T47D (cell line): Measurements from ENCODE around the gene DYNLRB1.
"Not testable (repeated sequence)": the region's sequence is repeated elsewhere in the genome, so short reads cannot be mapped to it uniquely, and the experiment has no call there.

Source experiments
- DNase-seq, 2 experiments: peaks; one replicate each; pipeline versions ENCODE4 v3.0.0 to v3.0.0-alpha.2; 2011 to 2012; ENCODE audit warnings: low read depth in 1 of 2, low spot score in 1 of 2
- JUND ChIP-seq: IDR thresholded peaks from 2 replicates; pipeline ENCODE4 v1.6.1; 2012; ENCODE audit warnings: low read depth
- in situ Hi-C: cut with HindIII; loops from 2 replicates; pipeline ENCODE4 v1.10.0; 2016; ENCODE audit warnings: low sequenced_read_pairs, low pct_unique_long_range_greater_than_20kb

Gene DYNLRB1

DNA sequence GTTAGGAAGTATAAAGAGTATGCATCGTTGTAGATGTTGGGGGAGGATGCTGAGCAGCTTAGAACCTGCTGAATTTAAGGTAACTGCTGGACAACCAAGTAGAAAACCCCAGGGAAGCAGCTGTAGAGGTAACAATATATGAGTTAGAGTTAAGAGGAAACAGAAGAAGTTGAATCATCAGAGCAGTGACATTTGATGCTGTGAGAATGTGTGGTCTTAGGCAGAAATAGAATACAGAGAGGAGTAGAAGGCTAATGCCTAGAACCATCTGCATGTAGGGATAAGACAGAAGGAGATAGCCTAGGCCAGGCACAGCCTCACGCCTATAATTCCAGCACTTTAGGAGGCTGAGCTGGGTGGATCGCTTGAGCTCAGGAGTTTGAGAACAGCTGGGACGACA is 22.6 kb upstream of the DYNLRB1 start:
- TF ChIP-seq JUND, result no peak
- in situ Hi-C loops, result no loop called here
- no peak for DNase-seq

GRCh38 chr20:34495307-34495706 is 20.9 kb upstream of the DYNLRB1 start:
- no peak for DNase-seq
- in situ Hi-C loops, result no loop called here
- no peak for TF ChIP-seq JUND

- DNase-seq, result no peak
- TF ChIP-seq JUND, result no peak
- in situ Hi-C loops, result no loop called here
These were observed 20.3 kb upstream of the DYNLRB1 start for GRCh38 chr20:34495916-34496315.

- in situ Hi-C loops, DNase-seq: not testable (repeated sequence)
These were observed 18.6 kb upstream of the DYNLRB1 start for GRCh38 chr20:34497596-34497995.

DNA sequence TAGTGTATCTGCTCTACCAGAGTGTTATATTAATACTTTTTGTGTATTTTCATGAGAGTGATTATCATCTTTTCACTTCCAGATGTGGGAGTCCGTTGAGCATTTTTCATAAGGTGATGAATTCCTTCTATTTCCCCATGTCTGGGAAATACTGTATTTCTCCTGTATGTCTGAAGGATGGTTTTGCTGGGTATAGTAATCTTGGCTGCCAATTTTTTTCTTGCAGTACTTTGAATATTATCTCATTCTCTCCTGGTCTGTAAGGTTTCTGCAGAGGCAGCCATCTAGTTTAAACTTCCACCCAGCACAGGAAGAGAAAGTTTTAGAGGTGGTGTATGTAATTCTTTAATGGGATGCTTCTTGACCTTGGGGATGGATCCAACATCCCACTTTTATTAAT is 15.4 kb upstream of the DYNLRB1 start:
- no peak for TF ChIP-seq JUND
- DNase-seq, result no peak
- in situ Hi-C loops, result no loop called here

DNA sequence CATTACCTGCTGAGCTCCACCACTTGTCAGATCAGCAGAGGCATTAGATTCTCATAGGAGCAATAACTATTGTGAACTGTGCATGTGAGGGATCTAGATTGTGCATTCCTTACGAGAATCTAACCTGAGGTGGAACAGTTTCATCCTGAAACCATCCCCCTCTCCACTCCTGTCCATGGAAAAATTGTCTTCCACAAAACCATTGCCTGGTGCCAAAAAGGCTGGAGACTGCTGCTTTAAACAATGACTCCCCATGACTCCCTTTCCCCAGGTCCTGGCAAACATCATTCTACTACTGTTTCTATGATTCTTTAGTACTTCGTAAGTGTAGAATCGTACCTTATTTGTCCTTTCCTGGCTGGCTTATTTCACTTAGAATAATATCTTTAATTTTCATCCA is 9.7 kb upstream of the DYNLRB1 start:
- no peak for TF ChIP-seq JUND
- in situ Hi-C loops, result no loop called here
- no peak for DNase-seq

- in situ Hi-C loops, result no loop called here
- TF ChIP-seq JUND, result no peak
These were observed 8.4 kb upstream of the DYNLRB1 start for GRCh38 chr20:34507702-34508413.

DNA sequence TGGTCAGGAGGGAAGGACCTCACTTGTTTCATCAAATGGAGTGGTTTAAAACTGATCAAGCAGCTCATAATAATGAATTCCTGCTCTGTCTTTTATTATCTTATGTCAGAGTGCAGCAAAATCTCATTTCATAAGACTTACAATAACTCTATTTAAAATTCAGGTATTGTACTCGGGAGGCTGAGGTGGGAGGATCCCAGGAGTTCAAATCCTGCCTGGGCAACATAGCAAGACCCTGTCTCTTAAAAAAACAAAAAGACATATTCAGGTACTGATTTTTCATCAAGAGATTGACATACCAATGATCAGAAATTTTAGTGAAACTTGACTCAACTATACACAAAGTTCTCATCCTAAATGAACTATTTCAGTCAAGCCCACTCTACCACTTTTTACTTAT is 5.6 kb upstream of the DYNLRB1 start:
- TF ChIP-seq JUND, result no peak
- in situ Hi-C loops, result no loop called here
- no peak for DNase-seq

More at GRCh38 chr20:34507702-34508413, 8.4 kb upstream of the DYNLRB1 start:
- no peak for DNase-seq

DNA sequence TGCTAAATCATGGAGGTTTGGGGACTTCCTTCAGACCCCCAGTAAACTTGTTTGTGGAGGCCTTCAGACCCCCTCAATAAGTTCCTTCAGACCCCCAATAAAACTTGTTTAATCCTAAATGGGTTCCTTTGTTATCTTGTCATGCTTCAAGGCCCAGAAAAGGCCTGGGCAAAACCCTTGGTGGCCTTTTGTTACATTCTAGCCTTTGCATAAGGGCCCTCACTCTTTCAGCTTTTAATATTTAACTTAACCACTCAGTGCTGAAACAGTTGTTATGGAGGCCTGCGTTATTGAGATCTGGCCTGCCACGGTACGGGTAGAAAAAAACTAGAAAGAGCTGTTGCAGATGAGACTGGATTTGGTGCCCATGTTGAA is 4.3 kb upstream of the DYNLRB1 start:
- in situ Hi-C loops, result no loop called here
- TF ChIP-seq JUND, result no peak
- no peak for DNase-seq

DNA sequence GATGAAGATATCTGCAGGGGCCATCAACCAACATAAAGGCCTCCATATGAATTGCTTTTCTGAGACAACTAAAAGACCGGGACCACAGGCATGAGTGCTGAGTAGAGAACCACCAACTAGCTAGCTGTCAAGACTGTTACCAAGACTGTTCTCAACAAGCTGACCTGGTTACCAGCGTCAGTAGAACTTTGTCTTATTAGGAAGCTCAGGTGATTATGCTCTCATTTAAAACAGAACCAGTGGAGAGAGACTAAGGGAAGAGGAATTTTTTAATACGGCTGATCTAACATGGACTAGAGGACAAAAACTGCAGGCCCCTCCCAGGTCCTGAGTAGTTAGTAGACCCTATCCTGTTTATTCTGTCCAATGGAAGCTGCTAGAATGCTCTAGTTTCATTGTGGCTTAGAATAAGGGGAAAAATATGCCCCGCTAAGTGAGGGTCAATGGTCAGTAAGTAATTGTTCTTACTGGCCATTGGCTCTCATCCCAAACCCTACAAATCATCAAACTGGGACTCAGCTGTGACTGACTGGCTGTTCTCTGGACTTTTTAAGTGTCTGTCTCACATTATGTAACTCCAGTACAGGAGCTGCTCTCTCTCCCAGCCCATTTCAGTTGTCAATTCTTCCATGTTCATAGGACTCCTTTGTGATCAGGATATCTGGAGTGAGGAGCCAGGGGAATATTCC is 3.8 kb upstream of the DYNLRB1 start:
- in situ Hi-C loops, result no loop called here
- TF ChIP-seq JUND, result no peak
- no peak for DNase-seq

DNA sequence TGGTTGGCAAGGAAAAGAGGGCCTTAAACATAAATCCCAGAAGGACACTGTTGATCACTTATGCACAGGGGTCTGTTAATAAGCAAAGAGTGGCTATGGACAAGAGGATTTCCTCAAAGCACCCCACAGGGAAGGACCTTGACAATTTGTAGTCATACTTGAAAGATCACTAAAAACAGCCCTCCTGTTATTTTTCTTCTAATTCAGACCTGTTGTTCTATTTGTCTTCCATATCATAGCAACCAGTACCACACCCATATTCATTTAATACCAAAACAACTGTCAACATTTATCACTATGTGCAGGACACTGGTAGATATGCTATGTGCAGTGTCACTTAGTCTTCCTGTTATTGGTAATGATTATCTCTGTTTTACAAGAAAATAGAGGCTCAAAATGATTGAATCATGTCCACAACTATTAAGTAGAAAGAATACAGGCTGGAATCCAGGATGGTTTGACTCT is 3.2 kb upstream of the DYNLRB1 start:
- in situ Hi-C loops, result no loop called here
- no peak for TF ChIP-seq JUND
- no peak for DNase-seq

- DNase-seq, in situ Hi-C loops: not testable (repeated sequence)
These were observed 2.2 kb upstream of the DYNLRB1 start for GRCh38 chr20:34514034-34514433.

GRCh38 chr20:34514897-34515483 is 1.2 kb upstream of the DYNLRB1 start:
- in situ Hi-C loops, result no loop called here
- no peak for TF ChIP-seq JUND
- DNase-seq, result no peak
